ENCODE results near the gene FOXB2.

- no peak for TF ChIP-seq ARNTL (CRISPR knock-in tag; IDR thresholded peaks at IDR 0.05; ENCODE audit: borderline replicate concordance, low read depth)
- TF ChIP-seq GLIS3 (CRISPR knock-in tag; IDR thresholded peaks at IDR 0.05) = no peak
- TF ChIP-seq PATZ1 (CRISPR knock-in tag; IDR thresholded peaks at IDR 0.05; ENCODE audit: borderline replicate concordance) = no peak
- no peak for TF ChIP-seq ZC3H10 (CRISPR knock-in tag; IDR thresholded peaks at IDR 0.05)
- TF ChIP-seq TCF4 (CRISPR knock-in tag; IDR thresholded peaks at IDR 0.05; ENCODE audit: borderline replicate concordance) = no peak
- no peak for TF ChIP-seq CREB5 (CRISPR knock-in tag; IDR thresholded peaks at IDR 0.05; ENCODE audit: low read depth)
- TF ChIP-seq ZFP3 (CRISPR knock-in tag; IDR thresholded peaks at IDR 0.05) = no peak
- TF ChIP-seq, protein P1, sequence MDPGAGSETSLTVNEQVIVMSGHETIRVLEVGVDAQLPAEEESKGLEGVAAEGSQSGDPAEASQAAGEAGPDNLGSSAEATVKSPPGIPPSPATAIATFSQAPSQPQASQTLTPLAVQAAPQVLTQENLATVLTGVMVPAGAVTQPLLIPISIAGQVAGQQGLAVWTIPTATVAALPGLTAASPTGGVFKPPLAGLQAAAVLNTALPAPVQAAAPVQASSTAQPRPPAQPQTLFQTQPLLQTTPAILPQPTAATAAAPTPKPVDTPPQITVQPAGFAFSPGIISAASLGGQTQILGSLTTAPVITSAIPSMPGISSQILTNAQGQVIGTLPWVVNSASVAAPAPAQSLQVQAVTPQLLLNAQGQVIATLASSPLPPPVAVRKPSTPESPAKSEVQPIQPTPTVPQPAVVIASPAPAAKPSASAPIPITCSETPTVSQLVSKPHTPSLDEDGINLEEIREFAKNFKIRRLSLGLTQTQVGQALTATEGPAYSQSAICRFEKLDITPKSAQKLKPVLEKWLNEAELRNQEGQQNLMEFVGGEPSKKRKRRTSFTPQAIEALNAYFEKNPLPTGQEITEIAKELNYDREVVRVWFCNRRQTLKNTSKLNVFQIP (CRISPR knock-in tag; IDR thresholded peaks at IDR 0.05; ENCODE audit: borderline replicate concordance, low read depth) = no peak
- no peak for TF ChIP-seq TOX (CRISPR knock-in tag; IDR thresholded peaks at IDR 0.05; ENCODE audit: borderline replicate concordance)
- TF ChIP-seq, protein P2, sequence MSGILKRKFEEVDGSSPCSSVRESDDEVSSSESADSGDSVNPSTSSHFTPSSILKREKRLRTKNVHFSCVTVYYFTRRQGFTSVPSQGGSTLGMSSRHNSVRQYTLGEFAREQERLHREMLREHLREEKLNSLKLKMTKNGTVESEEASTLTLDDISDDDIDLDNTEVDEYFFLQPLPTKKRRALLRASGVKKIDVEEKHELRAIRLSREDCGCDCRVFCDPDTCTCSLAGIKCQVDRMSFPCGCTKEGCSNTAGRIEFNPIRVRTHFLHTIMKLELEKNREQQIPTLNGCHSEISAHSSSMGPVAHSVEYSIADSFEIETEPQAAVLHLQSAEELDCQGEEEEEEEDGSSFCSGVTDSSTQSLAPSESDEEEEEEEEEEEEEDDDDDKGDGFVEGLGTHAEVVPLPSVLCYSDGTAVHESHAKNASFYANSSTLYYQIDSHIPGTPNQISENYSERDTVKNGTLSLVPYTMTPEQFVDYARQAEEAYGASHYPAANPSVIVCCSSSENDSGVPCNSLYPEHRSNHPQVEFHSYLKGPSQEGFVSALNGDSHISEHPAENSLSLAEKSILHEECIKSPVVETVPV (CRISPR knock-in tag; IDR thresholded peaks at IDR 0.05) = no peak
- no peak for TF ChIP-seq ZNF70 (CRISPR knock-in tag; IDR thresholded peaks at IDR 0.05)
- TF ChIP-seq TSHZ2 (CRISPR knock-in tag; IDR thresholded peaks at IDR 0.05) = no peak
- no peak for TF ChIP-seq ZFP30 (CRISPR knock-in tag; IDR thresholded peaks at IDR 0.05)
- TF ChIP-seq RARB (CRISPR knock-in tag; IDR thresholded peaks at IDR 0.05) = no peak
Measured at GRCh38 chr9:77019236-77019925, at the start of gene FOXB2.
